GM12864 (cell line): ENCODE measurements around the gene TMTC4.

Source experiments
- DNase-seq: peaks from one replicate; pipeline ENCODE4 v3.0.0-alpha.2; 2011; ENCODE audit warnings: low read depth
- H3K4me3 ChIP-seq: 2 replicates; pipeline ENCODE4 v1.5.1; 2011; ENCODE audit warnings: mild to moderate bottlenecking, low read depth, low read length, control low read depth
- CTCF ChIP-seq: IDR thresholded peaks from 2 replicates; pipeline ENCODE4 v1.5.1; 2011; ENCODE audit warnings: low read depth, mild to moderate bottlenecking, moderate library complexity, low read length, control low read depth, inconsistent platforms; ENCODE audit errors: missing control alignments

The TMTC4 gene

GRCh38 chr13:100560498-100561157, 114.0 kb downstream of the TMTC4 start:
- TF ChIP-seq CTCF, result no peak
- no peak for DNase-seq
- H3K4me3 ChIP-seq, result no peak overlapping the region

- no peak for DNase-seq
- H3K4me3 ChIP-seq, result no peak overlapping the region
- no peak for TF ChIP-seq CTCF
Measured at GRCh38 chr13:100559886-100560285, 114.7 kb downstream of the TMTC4 start.
